Measurements from ENCODE around the gene DZIP3.
"Not testable (repeated sequence)": the region's sequence is repeated elsewhere in the genome, so short reads cannot be mapped to it uniquely, and the experiment has no call there.

The DZIP3 gene

DNA sequence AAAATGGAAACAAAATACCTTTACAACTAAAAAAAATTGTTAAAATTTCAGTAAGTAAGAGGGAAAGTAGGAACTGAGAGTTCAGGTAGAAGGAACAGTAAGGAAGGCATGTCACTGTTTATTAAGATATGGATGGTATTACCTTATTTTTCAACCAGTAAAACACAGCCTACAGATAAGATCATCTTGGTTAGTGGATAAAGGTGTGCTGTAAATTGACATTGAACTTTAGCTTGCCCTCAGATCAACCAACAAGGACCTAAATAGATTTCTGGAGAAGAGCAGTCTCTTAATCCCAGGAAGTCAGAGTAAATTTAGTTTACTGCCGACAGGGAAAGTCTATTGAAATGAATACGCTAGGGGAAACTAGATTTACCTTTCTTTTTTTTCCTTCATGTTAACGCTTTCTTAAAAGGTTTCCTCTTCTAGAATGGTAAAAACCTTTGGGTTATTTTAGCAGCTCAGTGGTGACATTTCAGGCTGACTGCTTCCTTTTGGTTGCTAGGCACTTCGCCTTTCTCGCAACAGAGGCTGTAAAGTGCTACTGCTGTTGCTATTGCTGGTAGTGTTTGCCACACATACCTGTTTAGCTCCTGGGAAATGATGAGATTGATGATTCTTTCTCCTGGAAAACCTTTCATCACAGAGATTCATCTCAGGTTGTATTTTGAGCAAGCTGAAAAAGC, 12.9 kb downstream of the DZIP3 start:
- peak; percentile 23 for DNase-seq
- peak; percentile 84 for ATAC-seq

DNA sequence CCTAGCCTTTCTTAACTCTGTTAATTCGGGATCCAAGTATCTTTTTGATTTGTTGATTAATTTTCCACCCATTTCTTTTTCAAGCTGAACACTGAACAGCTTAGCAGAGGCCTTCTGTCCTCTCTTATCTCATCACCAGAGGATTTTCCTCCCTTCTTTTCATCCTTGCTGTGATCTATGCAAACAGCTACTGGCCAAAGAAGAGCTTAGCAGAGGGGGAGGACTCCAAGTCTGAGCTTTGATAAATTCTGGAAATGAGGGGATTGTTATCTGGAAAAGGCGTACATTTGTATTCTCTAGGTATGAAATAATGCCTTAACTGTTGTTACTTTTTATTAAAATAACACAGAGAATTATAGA, 13.4 kb downstream of the DZIP3 start:
- ATAC-seq (no peak), DNase-seq (no peak)

DNA sequence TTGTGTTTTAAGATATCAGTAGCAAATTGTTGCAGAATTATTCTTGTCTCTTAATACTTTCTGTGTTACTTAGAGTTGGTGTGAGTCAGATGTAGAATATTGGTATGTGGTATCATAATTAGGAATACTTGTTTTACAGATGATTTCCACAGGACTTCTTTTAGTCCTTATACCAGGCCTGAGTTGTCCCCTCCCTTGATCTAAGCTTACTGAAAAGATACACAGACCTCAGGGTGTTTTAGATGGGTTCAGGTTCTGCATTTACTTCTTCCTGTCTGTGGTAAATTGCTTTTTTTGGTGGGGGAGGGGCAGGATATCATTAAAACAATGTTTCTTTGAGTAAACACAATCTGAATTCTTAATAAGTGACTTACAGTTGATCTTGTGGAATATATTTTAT, 14.2 kb downstream of the DZIP3 start:
- DNase-seq (no peak), ATAC-seq (peak; percentile 34)

DNA sequence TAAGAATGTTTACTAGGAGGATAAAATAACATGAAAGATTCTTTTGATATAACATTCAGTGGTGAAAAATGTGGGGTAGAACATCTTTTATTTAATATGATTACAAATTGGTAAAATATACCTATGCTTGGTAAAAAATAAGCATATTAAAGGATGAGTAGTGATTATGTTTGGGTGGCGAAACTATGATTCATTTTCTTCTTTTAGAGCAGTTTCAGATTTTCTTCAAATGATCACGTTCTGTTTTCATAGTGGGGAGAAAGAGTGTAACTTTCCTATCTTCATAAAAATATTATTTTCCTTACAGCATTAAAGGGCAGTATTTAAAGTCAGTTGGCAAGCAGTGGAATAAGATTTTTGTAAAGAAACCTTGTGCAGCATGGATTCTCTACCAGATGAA, 15.5 kb downstream of the DZIP3 start:
- DNase-seq (no peak), ATAC-seq (no peak)

DNA sequence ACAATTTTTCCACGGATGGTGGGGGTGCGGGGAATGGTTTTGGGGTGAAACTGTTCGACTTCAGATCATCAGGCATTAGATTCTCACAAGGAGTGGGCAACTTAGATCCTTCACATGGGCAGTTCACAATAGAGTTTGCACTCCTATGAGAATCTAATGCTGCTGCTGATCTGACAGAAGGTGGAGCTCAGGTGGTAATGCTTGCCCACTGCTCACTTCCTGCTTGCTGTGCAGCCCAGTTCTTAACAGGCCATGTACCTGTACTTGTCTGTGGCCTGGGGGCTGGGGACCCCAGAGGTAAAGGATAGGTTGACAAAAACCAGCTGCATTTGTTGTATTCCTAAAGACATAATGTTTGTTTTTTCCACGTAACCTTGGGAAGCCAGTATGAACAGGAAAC, 16.0 kb downstream of the DZIP3 start:
- no peak for DNase-seq
- no peak for ATAC-seq

DNA sequence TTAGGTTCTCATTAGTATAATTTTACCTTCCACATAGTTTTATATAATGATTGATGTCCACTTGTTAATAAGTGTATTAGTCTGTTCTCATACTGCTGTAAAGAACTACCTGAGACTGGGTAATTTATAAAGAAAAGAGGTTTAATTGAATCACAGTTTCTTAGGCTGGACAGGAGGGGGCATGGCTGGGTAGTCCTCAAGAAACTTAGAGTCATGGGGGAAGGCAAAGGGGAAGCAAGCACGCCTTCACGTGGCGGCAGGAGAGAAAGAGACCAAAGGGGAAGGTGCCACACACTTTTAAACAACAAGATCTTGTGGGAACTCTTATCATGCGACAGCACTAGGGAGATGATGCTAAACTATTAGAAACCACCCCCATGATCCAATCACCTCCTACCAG, 19.2 kb downstream of the DZIP3 start:
- ATAC-seq: no peak

DNA sequence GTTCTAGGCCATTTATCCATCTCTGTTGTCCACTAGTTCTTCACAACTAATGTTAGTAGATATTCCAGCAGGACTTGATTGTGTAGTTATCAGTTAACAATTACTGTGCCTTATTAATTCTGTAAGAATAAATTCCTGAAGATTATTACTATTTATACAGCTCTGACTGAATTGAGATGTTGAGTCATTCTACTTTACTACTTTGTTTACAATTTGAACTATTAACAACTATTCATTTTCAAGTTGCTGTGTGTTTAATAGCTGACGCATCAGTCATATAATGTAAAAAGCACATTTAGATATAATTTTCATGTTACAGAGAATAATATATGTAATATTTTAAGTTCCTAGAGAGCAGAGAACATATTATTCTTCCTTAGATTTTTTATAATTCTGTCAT, 21.1 kb downstream of the DZIP3 start:
- DNase-seq (no peak), ATAC-seq (no peak)

More for the DNA sequence above, 19.2 kb downstream of the DZIP3 start:
- no peak for DNase-seq

DNA sequence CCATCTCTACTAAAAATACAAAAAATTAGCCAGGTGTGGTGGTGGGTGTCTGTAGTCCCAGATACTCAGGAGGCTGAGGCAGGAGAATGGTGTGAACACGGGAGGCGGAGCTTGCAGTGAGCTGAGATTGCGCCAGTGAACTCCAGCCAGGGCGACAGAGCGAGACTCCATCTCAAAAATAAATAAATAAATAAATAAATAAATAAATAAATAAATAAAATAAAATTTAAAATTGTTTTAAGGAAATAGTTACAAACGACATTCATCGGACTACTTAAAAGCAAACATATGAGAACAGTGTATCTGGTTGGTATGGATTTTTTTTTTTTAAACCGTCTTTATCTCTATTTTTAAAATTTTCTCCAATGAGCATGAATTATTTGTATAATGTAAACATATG, 26.6 kb downstream of the DZIP3 start:
- DNase-seq, ATAC-seq: not testable (repeated sequence)

DNA sequence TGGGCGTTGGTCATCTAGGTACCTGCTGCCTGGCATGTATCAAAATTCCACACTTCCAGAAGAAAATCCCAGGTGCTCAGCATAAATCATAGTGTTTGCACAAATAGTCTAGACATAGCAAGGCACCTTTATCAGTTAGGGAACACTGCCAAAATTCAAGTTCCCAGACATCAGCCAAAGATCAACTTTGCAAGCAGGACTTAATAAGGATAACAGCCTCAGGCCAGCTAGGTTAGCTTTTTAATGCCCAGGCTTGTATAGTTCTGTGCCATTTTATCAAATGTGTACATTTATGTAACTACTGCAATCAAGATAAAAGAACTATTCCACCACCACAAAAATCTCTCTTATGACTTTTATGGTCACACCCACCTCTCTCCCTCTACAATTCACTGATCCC, 30.7 kb downstream of the DZIP3 start:
- DNase-seq: no peak
- no peak for ATAC-seq

DNA sequence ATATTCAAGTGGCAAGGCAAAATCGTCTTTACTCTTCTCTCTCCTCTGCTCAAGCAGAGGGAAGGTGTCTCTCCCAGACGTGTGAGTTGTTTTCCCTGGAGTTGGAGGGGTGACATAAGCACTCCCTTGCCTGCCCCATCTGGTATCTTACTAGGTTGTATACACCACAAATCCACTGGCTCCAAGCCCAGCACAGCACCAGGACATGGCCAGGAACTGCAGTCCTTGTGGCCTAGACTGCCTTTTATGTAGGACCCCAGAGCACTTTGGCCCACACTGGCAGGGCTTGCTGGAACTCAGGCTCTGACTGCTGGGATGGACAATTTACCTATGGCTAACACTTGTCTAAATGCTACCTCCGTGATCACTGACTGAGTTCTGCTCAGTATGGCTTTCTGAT, 34.0 kb downstream of the DZIP3 start:
- no peak for DNase-seq

DNA sequence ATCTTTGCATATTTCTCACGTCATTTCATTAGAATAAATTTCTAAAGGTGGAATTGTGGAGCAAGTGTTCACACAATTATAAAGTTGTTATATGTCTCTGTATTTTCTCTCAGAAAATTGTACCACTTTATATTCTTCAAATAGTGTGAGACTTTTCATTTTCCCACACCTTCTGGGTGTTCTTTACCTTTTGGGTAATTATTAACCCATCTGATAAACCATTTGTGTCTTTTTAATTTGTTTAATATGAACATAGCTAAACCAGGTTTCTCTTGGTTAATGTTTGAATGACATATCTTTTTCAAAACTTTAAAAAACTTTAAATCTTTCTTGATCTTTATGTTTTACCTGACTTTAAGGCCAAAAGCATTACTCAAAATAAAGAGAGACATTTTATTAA, 40.5 kb downstream of the DZIP3 start:
- no peak for ATAC-seq
- DNase-seq: no peak

More for the DNA sequence above, 34.0 kb downstream of the DZIP3 start:
- ATAC-seq: no peak

DNA sequence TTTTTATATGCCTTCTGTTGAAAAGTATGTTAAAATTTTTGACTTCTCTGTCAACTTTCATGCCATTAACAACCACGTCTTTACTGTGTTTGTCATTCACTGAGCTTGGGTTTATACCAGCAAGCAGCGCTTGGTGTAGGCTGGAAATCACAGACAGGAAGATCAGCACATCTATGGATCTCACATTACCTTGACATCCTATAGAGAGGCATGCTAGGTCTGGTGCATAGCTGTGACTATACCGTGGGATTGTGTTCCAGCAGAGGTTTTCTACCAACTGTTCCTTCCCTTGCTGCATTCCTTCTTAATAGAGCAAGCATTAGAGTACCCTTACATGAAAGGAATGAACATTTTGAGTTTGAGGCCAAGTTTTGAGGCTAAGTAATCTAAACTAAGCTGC, 53.0 kb downstream of the DZIP3 start:
- ATAC-seq: no peak
- no peak for DNase-seq

DNA sequence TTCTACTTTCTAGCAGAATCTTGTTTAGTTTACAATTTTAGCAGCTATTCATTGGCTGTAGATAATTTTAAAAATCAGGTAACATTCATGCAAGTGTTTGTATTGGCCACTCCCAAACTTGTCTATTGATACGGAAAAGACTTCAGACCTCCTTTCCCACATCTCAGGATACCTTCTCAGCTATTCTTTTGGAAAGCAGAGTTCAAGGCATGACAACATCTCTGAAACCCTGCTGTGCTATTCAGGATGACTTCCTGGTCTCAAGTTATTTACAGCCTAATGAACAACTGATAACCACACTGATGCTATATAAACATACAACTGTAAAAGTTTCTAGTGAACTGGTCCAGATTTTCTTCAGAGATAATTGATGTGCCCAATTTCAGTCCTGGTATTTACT, 55.8 kb downstream of the DZIP3 start:
- no peak for DNase-seq
- no peak for ATAC-seq

DNA sequence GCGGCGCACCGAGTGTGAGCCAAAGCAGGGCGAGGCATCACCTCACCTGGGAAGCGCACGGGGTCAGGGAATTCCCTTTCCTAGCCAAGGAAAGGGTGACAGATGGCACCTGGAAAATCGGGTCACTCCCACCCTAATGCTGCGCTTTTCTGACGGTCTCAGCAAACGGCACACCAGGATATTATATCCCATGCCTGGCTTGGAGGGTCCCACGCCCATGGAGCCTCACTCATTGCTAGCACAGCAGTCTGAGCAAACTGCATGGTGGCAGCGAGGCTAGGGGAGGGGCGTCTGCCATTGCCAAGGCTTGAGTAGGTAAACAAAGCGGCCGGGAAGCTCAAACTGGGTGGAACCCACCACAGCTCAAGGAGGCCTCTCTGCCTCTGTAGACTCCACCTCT, 66.1 kb downstream of the DZIP3 start:
- not testable (repeated sequence) for DNase-seq, ATAC-seq

DNA sequence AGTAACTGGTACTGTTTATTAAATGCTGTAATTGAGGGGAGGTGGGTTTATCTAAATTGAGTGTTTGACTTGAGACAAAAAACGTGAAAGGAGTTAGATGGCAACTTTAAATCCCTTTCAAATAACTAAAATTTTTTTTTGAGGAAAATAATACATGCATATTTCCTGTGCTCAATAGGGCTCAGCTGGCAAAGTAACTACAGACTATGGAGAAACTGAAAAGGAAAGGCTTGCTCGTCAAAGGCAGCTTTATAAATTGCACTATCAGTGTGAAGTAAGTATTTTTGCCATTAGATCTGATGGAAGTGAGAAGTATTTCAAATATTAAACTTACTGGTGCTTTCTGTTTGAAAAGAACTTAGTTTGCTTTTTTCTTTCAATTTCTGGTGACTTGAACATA, 72.2 kb downstream of the DZIP3 start:
- DNase-seq (no peak), ATAC-seq (no peak)

DNA sequence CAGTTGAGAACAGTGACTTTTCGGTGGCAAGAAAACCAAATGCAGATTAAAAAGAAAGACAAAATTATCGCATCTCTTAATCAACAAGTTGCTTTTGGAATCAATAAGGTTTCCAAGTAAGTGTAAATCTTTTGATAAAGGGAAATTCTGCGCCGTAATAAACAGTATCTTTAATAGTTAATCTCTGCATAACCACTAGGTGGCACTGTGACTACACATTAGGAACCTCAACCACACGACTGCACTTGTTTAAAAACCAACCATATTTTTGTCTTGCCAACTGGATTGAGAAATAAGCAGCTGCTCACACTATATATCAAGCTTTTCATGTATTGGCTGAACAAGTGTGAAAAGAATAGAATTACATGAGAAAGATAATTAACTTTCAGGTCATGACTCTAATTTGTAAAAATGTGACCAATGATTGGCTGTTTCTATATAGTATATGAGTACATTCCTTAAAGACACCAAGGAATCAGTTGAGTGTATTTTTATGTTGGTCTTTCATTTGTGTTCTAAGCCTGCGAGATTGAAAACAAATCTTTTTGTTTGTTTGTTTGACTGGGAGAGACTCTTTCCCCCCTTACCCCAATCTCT, 72.7 kb downstream of the DZIP3 start:
- ATAC-seq (no peak), DNase-seq (peak; percentile 31)

DNA sequence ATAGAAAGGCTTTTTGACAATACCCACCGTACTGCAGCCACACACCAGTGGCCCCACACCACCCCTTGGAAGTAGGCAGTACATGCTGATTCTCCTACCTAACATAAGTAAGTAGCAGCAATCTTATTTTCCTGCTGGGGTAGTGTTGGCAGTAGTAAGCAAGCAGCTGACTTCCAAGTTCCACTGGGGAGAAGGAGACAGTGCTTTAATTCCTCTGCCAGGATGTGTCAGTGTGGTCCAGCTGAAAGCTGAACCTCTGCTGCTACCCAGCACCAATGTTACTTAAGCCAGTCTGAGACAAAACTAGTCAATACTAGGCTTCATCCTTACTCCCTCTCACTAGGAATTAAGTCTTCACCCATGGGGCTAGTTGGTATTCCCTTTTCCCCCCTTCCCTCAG, 74.7 kb downstream of the DZIP3 start:
- DNase-seq (no peak), ATAC-seq (no peak)

DNA sequence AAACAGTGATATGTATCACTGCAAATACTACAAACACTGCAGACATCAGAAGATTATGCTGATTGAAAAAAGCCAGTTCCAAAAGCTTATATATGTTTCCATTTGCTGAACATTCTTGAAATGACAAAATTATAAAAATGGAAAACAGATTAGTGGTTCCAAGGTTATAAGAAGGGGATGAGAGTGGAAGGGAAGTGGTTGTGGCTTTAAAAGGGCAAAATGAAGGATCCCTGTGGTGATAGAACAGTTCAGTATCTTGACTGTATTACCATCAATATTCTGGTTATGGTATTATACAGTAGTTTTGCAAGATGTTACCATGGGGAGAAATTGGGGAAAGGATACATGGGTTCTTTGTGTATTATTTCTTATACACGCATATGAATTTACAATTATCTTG, 77.8 kb downstream of the DZIP3 start:
- DNase-seq (no peak), ATAC-seq (no peak)

DNA sequence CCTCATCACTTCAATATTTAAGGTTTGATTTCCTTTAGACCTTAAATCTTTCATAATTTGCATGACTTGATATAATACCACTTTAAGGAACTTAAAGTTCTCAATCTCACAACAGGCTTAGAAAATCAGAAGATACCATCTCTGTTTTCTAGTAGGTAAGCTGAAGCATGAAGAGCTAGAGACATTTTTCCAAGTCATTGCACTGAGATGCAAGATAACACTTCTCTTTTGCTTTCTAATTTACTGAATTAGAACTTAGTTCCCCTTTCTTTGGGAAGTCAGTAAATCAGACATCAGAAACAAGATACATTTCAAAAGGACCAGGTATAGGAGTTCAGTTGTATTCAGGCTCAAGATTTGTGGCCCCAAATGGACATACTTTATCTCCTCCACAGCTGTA, 79.7 kb downstream of the DZIP3 start:
- ATAC-seq: no peak

DNA sequence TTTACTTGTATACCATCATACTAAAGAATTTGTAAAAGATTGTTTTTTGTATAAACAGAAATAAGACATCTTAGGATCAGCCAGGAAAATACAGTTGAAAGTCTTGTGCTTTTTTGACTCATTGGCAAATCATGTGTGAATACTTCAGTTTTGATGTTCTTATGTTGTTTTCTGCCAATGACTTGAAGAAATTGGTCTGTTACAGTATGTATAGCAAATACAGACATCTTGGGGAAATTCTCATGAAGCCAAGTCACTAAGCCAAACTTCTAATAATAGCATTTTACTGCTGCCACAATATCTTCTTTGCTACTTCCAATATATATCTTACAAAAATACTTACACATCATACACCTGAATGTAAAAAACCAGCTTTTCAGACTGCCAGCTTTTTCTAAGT, 83.2 kb downstream of the DZIP3 start:
- ATAC-seq (no peak), DNase-seq (no peak)

More for the DNA sequence above, 79.7 kb downstream of the DZIP3 start:
- no peak for DNase-seq

DNA sequence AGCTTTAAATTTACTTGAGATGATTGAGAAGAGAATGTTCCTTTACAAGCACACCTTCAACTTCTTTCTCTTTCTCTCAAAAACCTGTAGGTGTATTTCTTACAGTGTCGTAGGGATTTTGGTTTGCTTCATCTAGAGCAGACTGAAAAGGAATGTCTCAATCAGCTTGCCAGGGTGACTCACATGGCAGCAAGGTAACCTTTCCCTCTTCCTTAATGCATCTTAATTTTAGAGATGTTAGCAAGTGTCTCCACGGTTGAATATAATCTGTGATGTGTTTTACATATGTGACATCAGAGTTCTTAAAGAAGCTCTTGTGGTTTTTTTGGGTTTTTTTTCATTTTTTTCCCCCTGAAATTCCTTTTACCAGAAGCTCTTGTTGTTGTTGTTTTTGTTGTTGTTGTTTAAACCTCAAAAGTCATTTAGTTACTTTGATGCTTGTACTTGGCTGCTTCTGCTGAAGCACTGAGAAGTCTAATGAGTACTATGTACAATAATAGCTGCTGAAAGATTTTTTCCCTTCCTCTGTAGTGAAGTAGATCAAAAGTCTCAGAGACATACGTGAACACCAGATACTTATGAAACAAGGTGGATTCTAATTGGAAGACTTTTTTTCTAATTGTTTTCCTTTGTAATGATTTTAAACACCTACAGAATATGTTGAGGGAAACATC, 84.6 kb downstream of the DZIP3 start:
- no peak for ATAC-seq
- DNase-seq: no peak

DNA sequence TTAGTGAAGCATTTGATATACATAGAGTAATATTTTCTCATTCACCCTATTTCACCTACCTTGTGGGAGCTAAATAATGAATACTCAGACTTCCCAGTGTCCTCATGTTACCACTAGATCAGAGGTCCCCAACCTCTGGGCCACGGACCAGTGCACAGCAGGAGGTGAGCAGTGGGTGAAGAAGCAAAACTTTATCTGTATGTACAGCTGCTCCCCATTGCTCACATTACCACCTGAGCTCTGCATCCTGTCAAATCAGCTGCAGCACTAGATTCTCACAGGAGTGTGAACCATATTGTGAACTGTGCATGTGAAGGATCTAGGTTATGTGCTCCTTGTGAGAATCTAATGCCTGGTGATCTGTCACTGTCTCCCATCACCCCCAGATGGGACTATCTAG, 88.3 kb downstream of the DZIP3 start:
- ATAC-seq (no peak), DNase-seq (no peak)

DNA sequence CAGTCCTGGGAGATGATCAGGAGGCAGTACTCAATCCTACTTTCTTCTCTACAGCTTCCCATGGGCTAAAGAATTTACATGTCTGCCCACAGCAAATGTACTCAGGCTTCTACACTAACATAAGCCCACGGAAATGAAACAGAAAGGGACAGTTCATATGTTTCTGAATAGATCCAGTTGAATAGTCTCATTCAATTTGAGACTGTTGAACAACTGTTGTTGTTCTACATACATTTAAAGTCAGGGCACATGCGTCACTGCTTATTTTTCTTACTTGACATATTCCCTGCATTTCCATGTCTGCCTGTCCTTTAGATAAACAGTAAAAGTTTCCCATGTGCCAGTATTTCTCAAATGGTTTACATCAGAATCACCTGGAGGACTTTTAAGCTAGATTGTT, 102.8 kb downstream of the DZIP3 start:
- ATAC-seq, DNase-seq: not testable (repeated sequence)

DNA sequence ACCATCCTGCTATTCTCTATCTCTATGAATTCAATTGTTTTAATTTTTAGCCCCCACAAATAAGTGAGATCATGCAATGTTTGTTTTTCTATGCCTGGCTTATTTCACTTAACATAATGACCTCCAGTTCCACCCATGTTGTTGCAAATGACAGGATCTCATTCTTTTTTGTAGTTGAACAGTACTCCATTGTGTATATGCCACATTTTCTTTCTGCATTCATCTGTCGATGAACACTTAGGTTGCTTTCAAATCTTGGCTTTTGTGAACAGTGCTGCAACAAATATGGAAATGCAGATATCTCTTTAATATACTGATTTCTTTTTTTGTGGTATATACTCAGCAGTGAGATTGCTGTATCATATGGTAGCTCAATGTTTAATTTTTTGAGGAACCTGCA, 108.9 kb downstream of the DZIP3 start:
- DNase-seq (no peak), ATAC-seq (no peak)

Data from stimulated activated naive CD8-positive, alpha-beta T cell treated with anti-CD3 and anti-CD28 coated beads, Interleukin-15, Interleukin-2, amounts not matched to agents 100 U/mL and 50 U/mL, for 24 hours (primary cell).